ACC112 (cell line): Measurements from ENCODE around the gene SETDB1.

ENCODE experiments used
- H2AFZ ChIP-seq: fragments of 200-600 bp; sonication (generic); one replicate; pipeline ENCODE4 v1.6.0; 2017; ENCODE audit warnings: antibody characterized with exemption, low read length; ENCODE audit not compliant: unreplicated experiment
- H3K27ac ChIP-seq: fragments of 200-600 bp; sonication (generic); 2 replicates; pipeline ENCODE4 v1.5.1; 2014; ENCODE audit warnings: low read depth, mild to moderate bottlenecking, antibody characterized with exemption, low read length, moderate library complexity
- H3K27me3 ChIP-seq: fragments of 200-600 bp; sonication (generic); 2 replicates; pipeline ENCODE4 v1.6.1; 2014; ENCODE audit warnings: mild to moderate bottlenecking, antibody characterized with exemption, low read length, moderate library complexity, mixed read lengths; ENCODE audit not compliant: insufficient read depth
- H3K36me3 ChIP-seq: fragments of 200-600 bp; sonication (generic); 2 replicates; pipeline ENCODE4 v1.6.1; 2016; ENCODE audit warnings: mild to moderate bottlenecking, antibody characterized with exemption, low read length, moderate library complexity, mixed read lengths; ENCODE audit not compliant: insufficient read depth
- H3K4me1 ChIP-seq: fragments of 200-600 bp; sonication (generic); one replicate; pipeline ENCODE4 v1.6.1; 2016; ENCODE audit warnings: low read length, mixed read lengths; ENCODE audit not compliant: insufficient read depth, unreplicated experiment, control insufficient read depth
- H3K4me3 ChIP-seq: fragments of 200-600 bp; sonication (generic); 2 replicates; pipeline ENCODE4 v1.5.1; 2014; ENCODE audit warnings: mild to moderate bottlenecking, low read depth, low read length
- H3K79me2 ChIP-seq: fragments of 200-600 bp; sonication (generic); one replicate; pipeline ENCODE4 v1.6.0; 2016; ENCODE audit warnings: low read length; ENCODE audit not compliant: control insufficient read depth, unreplicated experiment, insufficient read depth

Gene SETDB1

DNA sequence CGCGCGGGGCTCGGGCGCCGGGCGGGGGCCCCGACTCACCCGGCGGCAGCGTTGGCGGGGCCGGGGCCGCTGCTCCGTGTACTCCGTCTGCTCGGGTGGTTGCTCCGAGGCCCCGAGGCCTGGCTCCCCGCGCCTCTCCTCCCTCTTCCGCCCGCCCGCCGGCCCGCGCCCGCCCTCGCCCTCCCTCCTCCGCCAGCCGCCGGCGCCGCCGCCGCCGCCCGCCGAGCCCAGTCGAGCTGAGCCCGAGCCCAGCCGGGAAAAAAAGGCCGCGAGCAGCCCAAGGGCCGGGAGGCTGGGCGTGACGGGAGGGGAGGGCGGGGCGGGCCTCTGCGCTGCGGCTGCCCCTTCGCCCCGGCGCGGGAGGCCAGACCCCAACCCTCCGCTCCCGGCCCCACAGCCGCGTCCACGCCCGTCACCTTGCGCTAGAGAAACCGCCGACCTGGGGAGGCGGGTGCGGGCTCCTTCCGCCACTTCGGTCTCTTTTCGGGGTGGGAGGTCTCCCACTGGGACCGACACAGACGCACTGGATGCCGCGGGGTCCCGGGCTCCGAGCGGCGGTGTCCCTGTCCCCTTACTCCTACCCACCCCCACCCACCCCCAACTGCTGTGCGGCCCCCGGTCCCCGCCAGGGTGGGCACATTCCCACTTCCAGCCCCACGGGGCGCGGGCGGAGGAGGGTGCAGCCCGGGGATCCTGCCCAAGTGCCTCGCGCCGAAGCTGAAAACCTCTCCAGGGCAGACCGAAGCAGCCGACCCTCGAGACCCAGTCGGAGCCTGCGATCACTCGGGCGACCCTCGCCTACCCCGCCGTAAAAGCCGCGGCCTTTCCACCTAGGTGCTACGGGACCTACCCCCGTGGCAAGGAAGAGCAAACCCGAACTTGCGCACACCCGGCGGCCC, 48.7 kb downstream of the SETDB1 start, which contains the start of gene CERS2:
Gene CERS2 (minus strand): TSS at position 256 of the 899 bp plus-strand sequence. CDS start 5,745 bp downstream, outside the sequence.
- Histone ChIP-seq H3K27me3 (no peaks in the 10 kb centered on the region), H3K4me1 (peaks cover 65% of the 10 kb centered on the region), H3K27ac (peak within 1 kb of the TSS; percentile 64), H3K79me2 (peaks cover 46% of the 10 kb centered on the region), H3K36me3 (no peaks in the 10 kb centered on the region), H3K4me3 (peak within 1 kb of the TSS; percentile 99), H2AFZ (peak within 1 kb of the TSS; percentile 57)

DNA sequence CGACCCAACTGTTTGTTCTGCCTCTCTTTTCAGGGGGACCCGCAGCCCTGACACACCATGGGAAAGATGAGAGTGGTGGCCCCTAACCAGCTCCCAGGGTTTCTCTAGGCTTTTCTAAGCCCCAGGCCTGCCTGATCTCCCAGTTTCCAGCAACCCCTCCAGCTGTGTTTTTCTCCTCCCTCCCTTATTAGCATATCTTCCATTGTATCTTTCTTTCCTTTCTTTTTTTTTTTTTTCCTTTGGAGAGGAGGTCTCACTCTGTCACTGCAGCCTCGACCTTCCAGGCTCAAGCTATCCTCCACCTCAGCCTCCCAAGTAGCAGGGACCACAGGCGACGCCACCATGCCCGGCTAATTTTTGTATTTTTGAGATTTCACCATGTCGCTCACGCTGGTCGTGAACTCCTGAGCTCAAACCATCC, 50.2 kb downstream of the SETDB1 start:
- H3K27me3 ChIP-seq: no peaks in the 10 kb centered on the region
- 0 out of 2 replicates have a peak overlapping the region, but pooled peaks have one; percentile 49 for H3K4me3 ChIP-seq
- no peaks in the 10 kb centered on the region for H3K36me3 ChIP-seq
- H3K4me1 ChIP-seq: peaks cover 60% of the 10 kb centered on the region
- no peak overlapping the region for H2AFZ ChIP-seq
- peaks cover 31% of the 10 kb centered on the region for H3K79me2 ChIP-seq
- peak overlapping the region; percentile 80 for H3K27ac ChIP-seq

DNA sequence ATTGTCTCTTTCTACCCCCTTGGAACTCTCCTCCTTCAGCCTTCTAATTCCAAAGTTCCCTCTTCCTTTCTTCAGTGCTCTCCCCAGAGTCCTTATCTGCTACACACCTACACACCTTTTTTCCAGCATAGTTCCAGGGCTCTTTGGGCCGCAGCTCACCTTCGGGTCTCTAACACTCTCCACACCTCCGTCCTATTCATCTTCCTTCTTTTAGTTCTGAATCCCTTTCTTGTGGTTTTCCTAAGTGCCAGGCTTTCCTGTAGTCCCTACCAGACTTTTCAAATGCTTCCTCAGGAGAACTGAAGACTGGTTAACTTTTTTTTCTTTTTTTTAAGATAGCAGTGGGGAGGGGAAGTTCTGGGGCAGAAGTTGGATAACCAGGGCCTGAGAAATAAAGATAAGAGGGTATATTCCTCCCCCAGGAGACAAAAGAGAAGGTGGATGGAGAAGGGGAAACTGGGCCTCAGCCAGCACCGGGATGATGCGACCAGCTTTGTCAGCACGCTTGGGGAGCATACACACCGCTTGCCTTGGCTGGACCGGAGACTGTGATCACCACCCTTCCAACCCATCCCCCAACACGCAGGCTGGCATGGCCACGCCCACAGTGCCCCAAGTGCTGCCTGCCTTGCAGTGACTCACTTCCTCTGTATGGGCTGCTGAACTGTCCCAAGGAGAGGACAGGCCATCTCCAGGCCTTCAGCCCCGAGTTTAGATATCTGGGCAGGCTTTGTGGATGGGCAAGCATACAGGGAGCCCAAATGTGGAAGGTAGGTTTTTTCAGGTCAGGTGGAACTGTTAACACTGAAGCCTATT, 50.9 kb downstream of the SETDB1 start:
- Histone ChIP-seq H2AFZ (peak overlapping the region; percentile 53), H3K27me3 (no peaks in the 10 kb centered on the region), H3K79me2 (peaks cover 25% of the 10 kb centered on the region), H3K36me3 (no peaks in the 10 kb centered on the region), H3K4me1 (peaks cover 60% of the 10 kb centered on the region), H3K27ac (peak overlapping the region; percentile 80), H3K4me3 (peak overlapping the region; percentile 49)

DNA sequence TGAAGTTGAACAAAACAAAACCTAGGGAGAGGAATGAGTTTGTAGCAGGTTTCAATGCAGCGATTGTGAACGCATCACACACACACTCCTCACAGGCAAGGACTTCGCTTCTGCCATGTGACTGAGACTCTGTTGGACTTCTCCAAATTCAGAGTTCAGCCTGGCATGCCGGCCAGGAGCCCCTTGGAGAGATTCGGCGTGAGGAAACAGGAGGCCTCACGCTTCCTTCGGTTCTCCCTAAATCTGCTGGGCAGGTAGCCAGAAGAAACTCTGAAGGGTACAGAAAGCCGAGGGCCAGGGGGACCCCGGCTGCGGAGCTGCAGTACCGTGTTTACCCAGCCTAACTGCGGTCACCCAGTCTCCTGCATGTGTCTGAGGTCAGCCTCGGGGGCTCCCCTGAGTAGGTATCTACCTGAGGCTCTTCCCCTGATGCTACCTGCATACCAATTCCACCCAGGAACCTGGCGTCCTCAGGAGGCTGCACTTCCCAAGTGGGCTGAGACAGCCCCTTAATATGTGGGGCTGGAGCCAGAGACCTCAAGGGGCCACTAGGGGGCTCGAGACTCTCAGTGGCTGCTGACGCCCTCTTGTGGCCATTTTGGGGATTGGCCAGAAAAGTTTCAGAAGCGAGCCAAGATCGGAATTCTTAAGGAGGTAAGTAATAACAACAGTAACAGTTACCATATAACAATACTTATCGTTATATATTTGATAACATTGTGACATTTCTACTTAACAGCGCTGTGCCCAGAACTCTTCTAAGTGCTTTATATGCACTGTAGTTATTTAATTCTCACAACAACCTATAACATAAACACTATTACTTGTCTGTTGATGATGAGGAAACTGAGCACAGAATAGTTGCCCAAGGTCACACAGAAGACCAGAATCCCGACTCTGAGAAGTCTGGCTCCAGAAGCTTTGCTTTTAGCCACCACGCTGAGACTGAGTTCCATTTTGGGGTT, 53.2 kb downstream of the SETDB1 start:
- Histone ChIP-seq H3K79me2 (peaks cover 2% of the 10 kb centered on the region), H3K36me3 (no peaks in the 10 kb centered on the region), H3K27me3 (no peaks in the 10 kb centered on the region), H3K4me1 (peaks cover 52% of the 10 kb centered on the region), H2AFZ (peak overlapping the region; percentile 94), H3K27ac (peak overlapping the region; percentile 23; the same call in 1 of the 2 replicates), H3K4me3 (peak overlapping the region; percentile 49)

DNA sequence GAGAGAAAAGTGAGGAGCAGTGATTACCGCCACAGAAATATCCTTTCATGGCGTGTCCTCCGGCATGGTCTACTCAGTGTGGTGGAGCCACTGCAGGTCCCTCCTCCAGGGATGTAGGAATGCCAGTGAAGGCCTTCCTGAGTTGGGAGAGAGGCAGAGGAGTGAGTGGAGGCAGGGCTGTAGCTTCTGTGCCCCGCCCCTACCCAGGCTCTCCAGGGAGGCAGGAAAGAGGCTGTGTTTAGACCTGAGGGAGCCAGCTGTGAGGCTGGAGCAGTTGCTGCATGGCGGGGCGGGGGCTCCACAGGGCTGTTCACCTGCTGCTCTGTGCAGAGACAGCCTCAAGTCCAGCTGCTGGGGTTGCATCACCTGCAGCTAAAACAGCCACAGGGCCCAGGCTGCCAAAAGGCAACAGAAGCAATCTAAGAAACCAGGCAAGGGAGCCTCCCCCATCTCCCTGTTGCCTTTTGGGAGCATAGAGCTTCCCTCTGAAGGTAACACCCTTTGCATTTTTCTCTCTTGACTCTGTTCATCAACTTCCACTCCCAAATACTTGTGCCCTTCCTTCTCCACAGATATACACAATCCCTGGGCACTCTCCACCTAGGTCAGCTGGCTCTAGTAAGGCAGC, 55.1 kb downstream of the SETDB1 start:
- Histone ChIP-seq H3K79me2 (no peaks in the 10 kb centered on the region), H3K4me1 (peaks cover 45% of the 10 kb centered on the region), H2AFZ (no peak overlapping the region), H3K4me3 (no peak overlapping the region), H3K27me3 (no peaks in the 10 kb centered on the region), H3K36me3 (no peaks in the 10 kb centered on the region), H3K27ac (no peak overlapping the region)

DNA sequence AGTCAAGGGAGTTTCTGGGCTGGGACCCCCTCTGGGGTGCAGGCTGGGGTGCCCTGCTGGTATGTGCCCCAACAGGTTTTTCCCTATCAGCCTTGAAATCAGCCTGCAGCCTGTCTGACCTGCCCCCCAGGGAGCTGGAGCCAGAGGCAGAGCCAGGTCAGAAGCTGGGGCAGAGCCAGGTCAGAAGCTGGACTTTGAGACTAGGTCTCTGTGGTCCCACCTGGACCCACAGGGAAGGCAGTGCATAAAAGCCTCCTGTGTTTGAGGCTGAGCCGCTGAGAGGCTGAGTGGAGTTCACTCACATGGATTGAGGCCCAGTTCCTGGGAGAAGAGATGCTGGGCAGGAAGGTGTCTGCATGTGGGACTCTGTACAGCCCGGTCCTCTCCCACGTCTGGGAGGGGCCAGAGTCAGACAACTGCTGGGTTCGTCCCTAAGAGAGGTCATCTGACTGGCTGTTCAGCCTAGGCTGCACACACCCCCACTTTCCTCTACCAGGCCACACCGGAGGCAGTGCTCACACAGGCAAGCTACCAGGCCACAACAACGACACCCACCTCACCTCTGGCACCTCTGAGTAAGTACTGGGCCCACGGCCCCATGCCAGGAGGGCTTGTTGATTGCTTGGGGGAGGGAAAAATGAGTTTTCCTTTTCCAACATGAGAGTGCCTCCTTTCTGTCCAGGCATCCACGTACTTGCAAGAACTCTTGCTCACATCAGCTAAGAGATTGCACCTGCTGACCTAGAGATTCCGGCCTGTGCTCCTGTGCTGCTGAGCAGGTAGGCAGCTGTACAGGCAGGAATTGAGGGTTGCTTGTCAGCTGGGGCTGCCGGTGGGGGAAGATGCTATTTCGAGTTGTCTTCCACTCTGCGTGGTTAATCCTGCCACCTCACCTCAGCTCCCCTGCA, 55.9 kb downstream of the SETDB1 start, which contains the start of gene ANXA9:
Gene ANXA9 (plus strand): TSS at position 488 of the 908 bp plus-strand sequence. CDS start 814 bp downstream, outside the sequence.
- no peak within 1 kb of the TSS for H2AFZ ChIP-seq
- peaks cover 38% of the 10 kb centered on the region for H3K4me1 ChIP-seq
- H3K27me3 ChIP-seq: no peaks in the 10 kb centered on the region
- H3K27ac ChIP-seq: no peak within 1 kb of the TSS
- no peaks in the 10 kb centered on the region for H3K36me3 ChIP-seq
- H3K4me3 ChIP-seq: no peak within 1 kb of the TSS
- no peaks in the 10 kb centered on the region for H3K79me2 ChIP-seq

DNA sequence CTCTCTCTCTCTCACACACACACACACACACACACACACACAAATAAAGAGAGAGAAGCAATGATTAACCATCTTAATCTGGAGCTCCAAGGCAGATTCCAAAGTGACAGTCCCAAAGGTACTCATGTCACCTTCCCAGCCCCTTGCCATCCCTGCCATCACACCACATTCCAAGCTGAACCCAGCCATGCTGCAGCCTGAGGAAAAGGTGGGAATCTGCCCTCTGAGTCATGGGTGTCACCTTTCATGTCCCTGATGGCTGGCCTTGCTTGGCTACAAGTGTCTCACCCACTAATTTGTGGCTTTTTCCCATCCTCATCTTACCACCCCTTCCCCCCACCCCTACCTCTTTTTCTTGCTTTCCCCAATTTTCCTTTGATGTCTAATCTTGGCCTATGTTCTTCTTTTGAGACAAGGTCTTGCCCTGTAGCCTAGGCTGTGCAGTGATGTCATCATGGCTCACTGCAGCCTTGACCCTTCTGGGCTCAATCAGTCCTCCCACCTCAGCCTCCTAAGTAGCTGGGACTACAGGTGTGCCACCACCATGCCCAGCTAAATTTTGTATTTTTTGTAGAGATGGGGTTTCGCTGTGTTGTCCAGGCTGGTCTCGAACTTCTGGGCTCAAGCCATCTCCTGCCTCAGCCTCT, 59.1 kb downstream of the SETDB1 start:
- no peaks in the 10 kb centered on the region for H3K27me3 ChIP-seq
- no peak overlapping the region for H2AFZ ChIP-seq
- H3K4me1 ChIP-seq: peaks cover 15% of the 10 kb centered on the region
- H3K36me3 ChIP-seq: no peaks in the 10 kb centered on the region
- H3K27ac ChIP-seq: no peak overlapping the region
- no peak overlapping the region for H3K4me3 ChIP-seq
- H3K79me2 ChIP-seq: no peaks in the 10 kb centered on the region

DNA sequence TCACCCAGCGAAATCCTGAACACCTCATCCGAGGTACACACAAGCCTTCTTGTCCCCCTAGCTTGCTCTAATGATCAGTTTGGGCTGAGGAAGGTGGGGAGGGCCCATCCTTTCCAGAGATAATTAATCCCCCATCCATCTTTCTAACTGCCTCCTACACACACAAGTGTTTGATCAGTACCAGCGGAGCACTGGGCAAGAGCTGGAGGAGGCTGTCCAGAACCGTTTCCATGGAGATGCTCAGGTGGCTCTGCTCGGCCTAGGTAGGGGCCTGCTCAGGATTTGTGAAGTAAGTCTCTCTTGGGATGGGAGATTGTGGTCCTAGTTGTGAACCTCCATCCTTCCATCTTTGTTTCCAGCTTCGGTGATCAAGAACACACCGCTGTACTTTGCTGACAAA, 61.8 kb downstream of the SETDB1 start:
- H3K4me1 ChIP-seq: no peaks in the 10 kb centered on the region

More for the DNA sequence above, 61.8 kb downstream of the SETDB1 start:
- Histone ChIP-seq H3K27ac (no peak overlapping the region), H3K27me3 (no peaks in the 10 kb centered on the region), H2AFZ (no peak overlapping the region), H3K4me3 (no peak overlapping the region), H3K36me3 (no peaks in the 10 kb centered on the region), H3K79me2 (no peaks in the 10 kb centered on the region)
